ENCODE measurements around the gene ELFN2.

- no peak for TF ChIP-seq POLR2AphosphoS5 (IDR thresholded peaks at IDR 0.05; ENCODE audit: low read depth, low read length)
- TF ChIP-seq REST (IDR thresholded peaks at IDR 0.05; ENCODE audit: insufficient read depth in 1 of 2, low read depth in 2 of 2, low read length in 2 of 2) = no peak
Measured at GRCh38 chr22:37451218-37451617, 23.9 kb upstream of the ELFN2 start.

Measured in PFSK-1 (cell line).